ENCODE measurements around the gene MRPL23. TPM values are rescaled to one million over a fixed set of nuclear protein-coding genes. Genes with fewer than 3 reads are reported as not detected.

The MRPL23 gene
- total and polyA plus RNA-seq, 2 donors (not counting 3 experiments of a cell fraction or from before 2014, with no cell fraction given): 72.7 to 222 TPM

- CTCF ChIA-PET: no interaction called here
- no peak for FAIRE-seq
- Histone ChIP-seq H3K4me1 (ENCODE audit: control insufficient read depth, extremely low read depth, insufficient read depth, low read length) (no peaks in the 10 kb centered on the region), H3K9me1 (replicated peaks; ENCODE audit: control insufficient read depth, extremely low read depth, insufficient read depth, low read length) (no peaks in the 10 kb centered on the region), H2AFZ (ENCODE audit: low read depth, low read length) (no peak overlapping the region), H3K27ac (ENCODE audit: insufficient read depth, low read depth, low read length) (no peak overlapping the region), H3K9me3 (replicated peaks; ENCODE audit: control insufficient read depth, insufficient read depth, low read length) (no peaks in the 10 kb centered on the region), H3K4me3 (replicated peaks in 1 of 3; ENCODE audit: insufficient read depth in 1 of 3, low read depth in 1 of 3, low read length in 3 of 3) (no peak overlapping the region), H3K27me3 (ENCODE audit: control insufficient read depth in 2 of 2, insufficient read depth in 2 of 2, low read length in 2 of 2) (no peaks in the 10 kb centered on the region), H4K20me1 (replicated peaks; ENCODE audit: control insufficient read depth, extremely low read depth, insufficient read depth, low read length) (no peaks in the 10 kb centered on the region), H3K9ac (replicated peaks; ENCODE audit: extremely low read depth, insufficient read depth, low read length) (no peak overlapping the region), H3K79me2 (ENCODE audit: control insufficient read depth, insufficient read depth, low read length) (no peaks in the 10 kb centered on the region), H3K4me2 (ENCODE audit: insufficient read depth, low read length) (no peak overlapping the region), H3K36me3 (ENCODE audit: control insufficient read depth in 2 of 2, extremely low read depth in 1 of 2, insufficient read depth in 2 of 2, low read length in 2 of 2) (no peaks in the 10 kb centered on the region)
- no TSS peak for BruUV-seq (replicated peaks)
- TF ChIP-seq MYC (IDR thresholded peaks at IDR 0.05; ENCODE audit: low read depth, low read length) (no peak), FOS (IDR thresholded peaks at IDR 0.05; ENCODE audit: borderline replicate concordance, insufficient read depth, low read length) (no peak), POLR2AphosphoS5 (IDR thresholded peaks at IDR 0.05; ENCODE audit: insufficient read depth, low read depth, low read length) (no peak), EZH2 (IDR thresholded peaks at IDR 0.05; ENCODE audit: borderline replicate concordance, low read depth, low read length, severe bottlenecking) (no peak), GATA2 (IDR thresholded peaks at IDR 0.05; ENCODE audit: insufficient read depth, insufficient read length, low read depth, low read length) (no peak), CTCF (IDR thresholded peaks at IDR 0.05; ENCODE audit: extremely low read depth in 1 of 2, insufficient read depth in 1 of 2, low read depth in 1 of 2, low read length in 2 of 2) (no peak), JUN (IDR thresholded peaks at IDR 0.05; ENCODE audit: borderline replicate concordance, insufficient read depth, insufficient read length, low read depth) (no peak), POLR2A (IDR thresholded peaks at IDR 0.05; ENCODE audit: low read depth, low read length) (no peak)
- TF ChIP-seq, protein P1, sequence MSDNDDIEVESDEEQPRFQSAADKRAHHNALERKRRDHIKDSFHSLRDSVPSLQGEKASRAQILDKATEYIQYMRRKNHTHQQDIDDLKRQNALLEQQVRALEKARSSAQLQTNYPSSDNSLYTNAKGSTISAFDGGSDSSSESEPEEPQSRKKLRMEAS (IDR thresholded peaks at IDR 0.05; ENCODE audit: insufficient read depth, insufficient read length): no peak
- POLR2A ChIA-PET: no interaction called here
- dilution Hi-C loops (cut with MboI; ENCODE audit: extremely low pct_ligation_motif_present, low sequenced_read_pairs): no loop called here
- no peak for DNase-seq (ENCODE audit: low read depth, low spot score)
- intact Hi-C loops (cut with micrococcal nuclease): no loop called here
These were observed 39.9 kb downstream of the MRPL23 start for GRCh38 chr11:1987024-1987423.
